ENCODE measurements around the gene MAP3K14. TPM values are rescaled to one million over a fixed set of nuclear protein-coding genes. Genes with fewer than 3 reads are reported as not detected.

Gene MAP3K14
- total RNA-seq, 1 experiment from 2014 or later: 7.8 TPM

DNA sequence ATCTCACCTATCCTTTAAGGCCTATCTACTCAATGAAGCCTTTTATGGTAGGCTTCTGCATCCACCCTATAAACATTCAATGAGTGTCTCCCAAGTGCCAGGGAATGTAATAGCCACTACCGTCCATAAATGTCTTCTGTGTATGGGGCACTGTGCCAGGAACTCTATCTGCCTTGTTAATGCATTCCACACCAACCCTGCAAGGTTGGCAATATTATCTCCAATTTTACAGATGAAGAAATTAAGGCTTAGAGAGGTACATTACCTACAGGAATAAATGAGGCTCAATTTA is 20.0 kb downstream of the MAP3K14 start:
- no peak overlapping the region for H3K4me3 Mint-ChIP-seq
- no CpG with 5 or more reads among the region's 1 CpG for WGBS (ENCODE audit: extremely low coverage, insufficient read length, low lambda C conversion rate)

More for the DNA sequence above, 20.0 kb downstream of the MAP3K14 start:
- Histone ChIP-seq H4K8ac (replicated peaks; ENCODE audit: insufficient read length, low read depth, low read length) (no peak overlapping the region), H3K79me2 (ENCODE audit: insufficient read depth, low read length) (no peaks in the 10 kb centered on the region; the same call in 1 of the 2 replicates), H3K9ac (ENCODE audit: extremely low read depth, insufficient read length, low read length) (no peak overlapping the region), H3K4me1 (ENCODE audit: insufficient read depth, low read length) (no peaks in the 10 kb centered on the region; the same call in 1 of the 2 replicates), H2BK15ac (ENCODE audit: low read depth, low read length) (no peak overlapping the region), H3K14ac (ENCODE audit: insufficient read depth, low read length) (no peak overlapping the region), H4K5ac (ENCODE audit: insufficient read length, low read depth, low read length) (no peak overlapping the region), H3K4me2 (ENCODE audit: insufficient read depth, insufficient read length, low read length) (no peak overlapping the region), H3K27ac (ENCODE audit: insufficient read length, low read depth, low read length) (no peak overlapping the region), H2BK120ac (ENCODE audit: low read depth, low read length, poor library complexity, severe bottlenecking) (no peak overlapping the region), H2BK20ac (ENCODE audit: low read depth, low read length, poor library complexity, severe bottlenecking) (no peak overlapping the region), H2AFZ (ENCODE audit: low read length) (no peak overlapping the region), H2AK5ac (ENCODE audit: insufficient read length, low read length) (no peak overlapping the region), H3T11ph (ENCODE audit: low read length) (no peak overlapping the region), H3K79me1 (ENCODE audit: insufficient read depth, low read depth, low read length, poor library complexity, severe bottlenecking) (no peaks in the 10 kb centered on the region), H3K27me3 (ENCODE audit: insufficient read depth, low read length) (no peaks in the 10 kb centered on the region), H3K23ac (ENCODE audit: insufficient read length, low read depth, low read length) (no peak overlapping the region), H4K91ac (ENCODE audit: insufficient read length, low read depth, low read length) (no peak overlapping the region), H4K20me1 (ENCODE audit: control insufficient read depth, insufficient read depth, insufficient read length) (no peaks in the 10 kb centered on the region), H3K23me2 (ENCODE audit: insufficient read length, low read depth, low read length, poor library complexity, severe bottlenecking) (no peaks in the 10 kb centered on the region), H3K18ac (ENCODE audit: insufficient read length, low read depth, low read length) (no peak overlapping the region), H3K9me3 (ENCODE audit: control insufficient read depth, low read depth, low read length) (no peaks in the 10 kb centered on the region), H3K4ac (ENCODE audit: low read depth, low read length) (no peak overlapping the region), H3K56ac (ENCODE audit: insufficient read length, low read depth, low read length) (no peak overlapping the region), H2BK12ac (ENCODE audit: insufficient read length, low read depth, low read length) (no peak overlapping the region), H2BK5ac (ENCODE audit: insufficient read length, low read length) (no peak overlapping the region)
- DNase-seq: no peak
- Mint-ChIP-seq H3K27me3 (ENCODE audit: low read depth) (no peaks in the 10 kb centered on the region), H3K4me1 (peaks cover 6 to 15% of the 10 kb centered on the region in 2 experiments), H3K36me3 (ENCODE audit: insufficient read depth in 1 of 3, low read depth in 3 of 3) (no peaks in the 10 kb centered on the region; a peak in 2 of 7 replicates), H3K27ac (peak overlapping the region in 1 of 3 experiments; percentile 74; a peak in 2 of 7 replicates), H3K9me3 (no peaks in the 10 kb centered on the region)
- TF ChIP-seq CTCF (conservative IDR thresholded peaks at IDR 0.05): no peak
